Measurements from ENCODE around the gene SIRPB2. TPM values are rescaled to one million over a fixed set of nuclear protein-coding genes. Genes with fewer than 3 reads are reported as not detected.

The SIRPB2 gene
- total and polyA plus RNA-seq, 10 of the 15 experiments (the other 5 are each of a cell fraction or from before 2014, with no cell fraction given) = not detected

GRCh38 chr20:1534526-1534925 is 43.3 kb upstream of the SIRPB2 start:
- Histone ChIP-seq H3K4me1 (ENCODE audit: control insufficient read depth, insufficient read depth, low read length) (peaks cover 38% of the 10 kb centered on the region), H3K4me3 (no peak overlapping the region), H3K27me3 (replicated peaks in 1 of 2; ENCODE audit: control insufficient read depth in 2 of 2, insufficient read depth in 2 of 2, low read length in 1 of 2) (peaks cover 0 to 3% of the 10 kb centered on the region in 2 experiments; a peak in 1 of 4 replicates), H3K79me2 (ENCODE audit: control insufficient read depth, insufficient read depth, low read length) (no peaks in the 10 kb centered on the region), H3K36me3 (ENCODE audit: control insufficient read depth in 2 of 2, insufficient read depth in 2 of 2, low read length in 1 of 2) (no peaks in the 10 kb centered on the region), H3K9ac (ENCODE audit: control insufficient read depth, insufficient read depth, low read length) (no peak overlapping the region), H4K20me1 (ENCODE audit: control insufficient read depth, insufficient read depth) (no peaks in the 10 kb centered on the region), H3K9me3 (replicated peaks; ENCODE audit: control insufficient read depth, insufficient read depth, low read length) (no peaks in the 10 kb centered on the region), H3K27ac (ENCODE audit: control insufficient read depth, insufficient read depth) (no peak overlapping the region), H2AFZ (ENCODE audit: control insufficient read depth, low read depth, low read length) (no peak overlapping the region), H3K4me2 (ENCODE audit: control insufficient read depth, insufficient read depth) (no peak overlapping the region)
- FAIRE-seq = no peak
- ChIA-PET SMC1A (ENCODE audit: uncharacterized antibody, unreplicated experiment) (interaction anchor here (0.8 to 2.8 kb wide), 10 partner anchors 12 to 242 kb away, joined by 3 to 20 read pairs (median 4); no protein-coding TSS in a partner anchor), CTCF (interaction anchor here (0.6 to 3.2 kb wide), 8 partner anchors 25 to 242 kb away, joined by 3 to 23 read pairs (median 6); partner anchors contain the start of gene SIRPB1), RAD21 (ENCODE audit: unreplicated experiment) (interaction anchor here (1.2 to 2.8 kb wide), 4 partner anchors 25 to 242 kb away, joined by 4 to 18 read pairs (median 8); no protein-coding TSS in a partner anchor), POLR2A (interaction anchor here (1.0 kb wide), 2 partner anchors 9 to 133 kb away, joined by 3 to 4 read pairs; no protein-coding TSS in a partner anchor)
- intact Hi-C loops (cut with micrococcal nuclease; ENCODE audit: unreplicated experiment) = no loop called here
- ATAC-seq = no peak
- no peak for DNase-seq (ENCODE audit: low read depth, low spot score)
- 65% methylated on average over 5 of the region's 5 CpGs for WGBS (ENCODE audit: insufficient coverage, insufficient replicate concordance, low lambda C conversion rate, missing lambda C conversion rate)
- in situ Hi-C loops (cut with MboI) = no loop called here
- BruUV-seq (replicated peaks) = no TSS peak
- no peak for TF ChIP-seq SMARCA5 (IDR thresholded peaks at IDR 0.05)
- TF ChIP-seq TCF7 (IDR thresholded peaks at IDR 0.05; ENCODE audit: borderline replicate concordance) = no peak
- no peak for TF ChIP-seq TCF3 (IDR thresholded peaks at IDR 0.05; ENCODE audit: borderline replicate concordance, insufficient read depth, low read depth, low read length)
- no peak for TF ChIP-seq HDAC6 (IDR thresholded peaks at IDR 0.05; ENCODE audit: unreplicated experiment)
- TF ChIP-seq KLF5 (IDR thresholded peaks at IDR 0.05; ENCODE audit: partially characterized antibody) = no peak
- no peak for TF ChIP-seq PRDM15 (CRISPR knock-in tag; IDR thresholded peaks at IDR 0.05)
- TF ChIP-seq, protein P1, sequence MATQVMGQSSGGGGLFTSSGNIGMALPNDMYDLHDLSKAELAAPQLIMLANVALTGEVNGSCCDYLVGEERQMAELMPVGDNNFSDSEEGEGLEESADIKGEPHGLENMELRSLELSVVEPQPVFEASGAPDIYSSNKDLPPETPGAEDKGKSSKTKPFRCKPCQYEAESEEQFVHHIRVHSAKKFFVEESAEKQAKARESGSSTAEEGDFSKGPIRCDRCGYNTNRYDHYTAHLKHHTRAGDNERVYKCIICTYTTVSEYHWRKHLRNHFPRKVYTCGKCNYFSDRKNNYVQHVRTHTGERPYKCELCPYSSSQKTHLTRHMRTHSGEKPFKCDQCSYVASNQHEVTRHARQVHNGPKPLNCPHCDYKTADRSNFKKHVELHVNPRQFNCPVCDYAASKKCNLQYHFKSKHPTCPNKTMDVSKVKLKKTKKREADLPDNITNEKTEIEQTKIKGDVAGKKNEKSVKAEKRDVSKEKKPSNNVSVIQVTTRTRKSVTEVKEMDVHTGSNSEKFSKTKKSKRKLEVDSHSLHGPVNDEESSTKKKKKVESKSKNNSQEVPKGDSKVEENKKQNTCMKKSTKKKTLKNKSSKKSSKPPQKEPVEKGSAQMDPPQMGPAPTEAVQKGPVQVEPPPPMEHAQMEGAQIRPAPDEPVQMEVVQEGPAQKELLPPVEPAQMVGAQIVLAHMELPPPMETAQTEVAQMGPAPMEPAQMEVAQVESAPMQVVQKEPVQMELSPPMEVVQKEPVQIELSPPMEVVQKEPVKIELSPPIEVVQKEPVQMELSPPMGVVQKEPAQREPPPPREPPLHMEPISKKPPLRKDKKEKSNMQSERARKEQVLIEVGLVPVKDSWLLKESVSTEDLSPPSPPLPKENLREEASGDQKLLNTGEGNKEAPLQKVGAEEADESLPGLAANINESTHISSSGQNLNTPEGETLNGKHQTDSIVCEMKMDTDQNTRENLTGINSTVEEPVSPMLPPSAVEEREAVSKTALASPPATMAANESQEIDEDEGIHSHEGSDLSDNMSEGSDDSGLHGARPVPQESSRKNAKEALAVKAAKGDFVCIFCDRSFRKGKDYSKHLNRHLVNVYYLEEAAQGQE (IDR thresholded peaks at IDR 0.05; ENCODE audit: low read depth, low read length) = no peak
- TF ChIP-seq SMC3 (IDR thresholded peaks at IDR 0.05; ENCODE audit: borderline replicate concordance, low read length) = no peak
- TF ChIP-seq TCF12 (IDR thresholded peaks at IDR 0.05; ENCODE audit: low read depth, low read length) = no peak
- no peak for TF ChIP-seq CHD2 (IDR thresholded peaks at IDR 0.05; ENCODE audit: borderline replicate concordance, low read depth, low read length)
- TF ChIP-seq EED (IDR thresholded peaks at IDR 0.05; ENCODE audit: low read depth) = no peak
- no peak for TF ChIP-seq CBFB (IDR thresholded peaks at IDR 0.05; ENCODE audit: low read depth)

Measured in GM12878 (cell line).